GM21723 (cell line): ENCODE results near the gene MASP2.
"Not testable (repeated sequence)": the region's sequence is repeated elsewhere in the genome, so short reads cannot be mapped to it uniquely, and the experiment has no call there.

ENCODE experiments used
- ATAC-seq: cut with Tn5 transposase; IDR thresholded peaks from one replicate; pipeline ENCODE4 v1.9.1; 2021; ENCODE audit warnings: mild to moderate bottlenecking, moderate library complexity; ENCODE audit not compliant: unreplicated experiment

Gene MASP2

GRCh38 chr1:10992004-10992403 lies 55.0 kb downstream of the MASP2 start:
- ATAC-seq, result not testable (repeated sequence)

DNA sequence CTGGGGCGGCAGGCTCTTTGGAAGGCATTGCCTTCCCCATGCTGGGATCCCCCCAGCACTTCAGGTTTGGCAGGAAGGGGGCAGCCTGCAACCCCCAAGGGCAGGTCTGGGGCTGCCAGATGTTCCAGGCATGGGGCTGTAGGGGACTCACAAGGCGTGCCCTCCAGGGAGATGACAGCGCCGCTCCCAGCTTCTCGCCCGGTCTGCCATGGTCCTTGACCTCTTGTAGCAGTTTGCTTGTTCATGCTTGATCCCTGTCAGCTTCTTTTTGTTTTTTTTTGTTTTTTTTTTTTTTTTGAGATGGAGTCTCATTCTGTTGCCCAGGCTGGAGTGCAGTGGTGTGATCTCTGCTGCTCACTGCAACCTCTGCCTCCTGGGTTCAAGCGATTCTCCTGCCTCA lies 56.2 kb downstream of the MASP2 start:
- ATAC-seq, result no peak

DNA sequence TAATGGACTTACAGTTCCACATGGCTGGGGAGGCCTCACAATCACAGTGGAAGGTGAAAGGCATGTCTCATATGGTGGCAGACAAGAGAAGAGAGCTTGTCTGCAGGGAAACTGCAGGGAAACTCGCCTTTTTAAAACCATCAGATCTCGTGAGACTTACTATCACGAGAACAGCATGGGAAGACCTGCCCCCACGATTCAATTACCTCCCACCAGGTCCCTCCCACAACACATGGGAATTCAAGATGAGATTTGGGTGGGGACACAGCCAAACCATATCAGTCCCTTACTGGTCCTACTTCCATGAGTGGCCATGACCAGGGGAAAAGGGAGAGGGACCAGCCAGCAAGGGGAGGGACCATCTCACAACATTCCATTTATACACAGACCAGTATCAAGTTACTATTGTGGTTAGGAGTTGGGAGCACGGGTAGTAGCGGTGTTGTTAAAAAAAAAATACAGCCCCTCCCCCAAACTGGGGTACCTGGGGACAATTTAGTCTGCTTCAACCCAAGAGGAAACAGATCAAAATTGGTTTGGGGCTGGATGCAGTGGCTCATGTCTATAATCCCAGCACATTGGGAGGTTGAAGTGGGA lies 57.0 kb downstream of the MASP2 start:
- ATAC-seq, result not testable (repeated sequence)

DNA sequence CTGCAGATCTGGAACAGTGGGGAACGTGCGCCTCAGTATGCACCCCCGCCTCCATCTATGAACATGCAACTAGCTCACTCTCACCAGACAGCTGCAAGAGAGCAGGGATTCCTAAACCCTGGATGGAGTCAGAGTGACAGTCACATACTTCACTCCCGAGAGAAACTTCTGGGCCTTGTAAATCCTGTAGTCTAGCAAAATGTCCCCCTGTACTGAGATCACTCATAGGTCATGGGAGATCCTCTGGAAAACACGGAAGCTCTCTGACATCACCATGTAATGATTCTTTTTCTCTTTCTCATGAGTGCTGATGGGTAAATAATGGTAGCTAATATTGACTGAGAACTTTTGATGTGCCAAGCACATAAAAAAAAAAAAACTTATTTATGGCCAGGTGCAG lies 57.9 kb downstream of the MASP2 start:
- no peak for ATAC-seq

DNA sequence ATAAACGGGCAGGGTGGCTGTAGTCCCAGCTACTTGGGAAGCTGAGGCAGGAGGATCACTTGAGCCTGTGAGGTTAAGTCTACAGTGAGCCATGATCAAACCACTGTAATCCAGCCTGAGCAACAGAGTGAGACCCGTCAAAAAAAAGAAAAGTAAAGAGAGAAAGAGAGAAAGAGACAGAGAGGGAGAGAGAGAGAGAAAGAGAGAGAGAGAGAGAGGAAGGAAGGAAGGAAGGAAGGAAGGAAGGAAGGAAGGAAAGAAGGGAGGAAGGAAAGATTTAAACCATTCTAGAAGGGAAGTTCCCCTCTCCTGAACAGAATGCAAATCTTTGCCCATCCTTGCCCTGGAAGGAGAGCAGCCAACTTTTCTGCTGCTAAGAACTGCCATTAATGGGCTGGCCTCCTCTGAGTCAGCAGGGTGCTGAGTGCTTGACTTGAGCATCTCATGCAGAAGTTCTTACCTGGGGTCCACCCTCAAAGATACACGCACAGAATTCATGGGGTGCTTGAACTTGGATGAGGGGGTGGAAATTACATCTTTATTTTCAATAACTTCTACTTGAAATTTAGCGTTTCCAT lies 59.1 kb downstream of the MASP2 start:
- no peak for ATAC-seq

DNA sequence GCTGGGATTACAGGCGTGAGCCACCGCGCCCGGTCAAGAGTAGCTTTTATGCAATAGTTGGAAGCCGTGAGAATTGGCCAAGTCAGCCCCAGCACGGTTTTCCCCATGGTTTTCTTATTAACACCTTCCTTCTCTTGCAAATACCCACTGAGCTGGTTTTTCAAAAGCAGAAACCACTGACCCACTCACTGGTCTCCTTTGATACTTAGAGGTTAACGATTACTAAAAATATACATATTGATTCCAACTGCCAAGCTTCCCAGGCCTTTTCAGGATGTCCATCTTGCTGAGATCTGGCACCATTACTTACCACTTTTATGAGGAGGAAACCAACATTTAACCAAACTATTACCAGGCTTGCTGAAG lies 60.5 kb downstream of the MASP2 start:
- ATAC-seq, result peak; percentile 19

GRCh38 chr1:10980841-10981727 lies 66.0 kb downstream of the MASP2 start:
- ATAC-seq, result no peak

- ATAC-seq, result no peak
Observed at GRCh38 chr1:10980094-10980577, 66.9 kb downstream of the MASP2 start.

GRCh38 chr1:10979483-10979920 lies 67.5 kb downstream of the MASP2 start:
- no peak for ATAC-seq

DNA sequence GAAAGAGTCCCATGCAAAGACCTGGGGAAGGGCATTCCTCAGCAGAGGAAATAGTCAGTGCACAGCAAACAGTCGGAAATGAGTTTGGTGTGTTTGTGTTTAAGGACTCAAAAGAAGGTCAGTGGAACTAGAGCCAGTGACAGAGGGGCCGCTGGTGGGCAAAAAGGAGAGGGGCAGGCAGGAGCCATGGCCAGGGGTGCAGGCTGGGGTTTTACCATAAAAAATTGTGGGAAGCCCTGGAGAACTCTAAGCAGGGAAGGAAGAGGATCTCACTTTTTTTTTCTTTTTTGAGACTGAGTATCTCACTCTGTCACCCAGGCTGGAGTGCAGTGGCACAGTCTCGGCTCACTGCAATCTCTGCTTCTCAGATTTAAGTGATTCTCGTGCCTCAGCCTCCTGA lies 68.3 kb downstream of the MASP2 start:
- no peak for ATAC-seq
